ENCODE measurements around the gene TRPM3. TPM values are rescaled to one million over a fixed set of nuclear protein-coding genes. Genes with fewer than 3 reads are reported as not detected.

The TRPM3 gene
- total RNA-seq, 8 experiments from 2014 or later = 0.09 to 2.3 (median 1.4) TPM

DNA sequence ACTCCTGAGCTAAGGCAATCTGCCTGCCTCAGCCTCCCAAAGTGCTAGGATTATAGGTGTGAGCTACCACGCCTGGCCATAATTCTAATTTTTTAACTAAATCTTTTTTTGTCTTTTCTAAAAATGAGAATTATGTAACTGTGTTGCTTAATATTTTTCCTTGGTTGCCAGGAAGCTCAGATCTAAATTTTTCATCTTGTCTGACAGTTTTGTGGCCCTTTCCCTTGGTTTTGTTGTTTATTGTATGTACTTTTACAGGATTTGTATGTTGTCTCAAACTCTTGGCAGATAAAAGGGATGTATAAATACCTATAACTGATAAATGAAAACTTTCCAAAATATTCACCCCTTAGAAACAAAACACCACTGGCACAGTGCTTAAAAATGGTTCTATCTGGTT is 618.7 kb downstream of the TRPM3 start:
- ATAC-seq (replicated peaks in 6 of 8) = no peak
- in situ Hi-C loops (cut with MboI; ENCODE audit: low pct_unique_long_range_greater_than_20kb in 2 of 9, low sequenced_read_pairs in 9 of 9, unreplicated experiment in 9 of 9) = no loop called here
- Histone ChIP-seq H3K4me3 (no peak overlapping the region), H3K27ac (no peak overlapping the region), H3K4me1 (replicated peaks in 1 of 2) (no peaks in the 10 kb centered on the region)
- WGBS, 10 experiments = 38 to 100% (median 75%) methylated on average over 1 of the region's 1 CpG; no CpG with 5 or more reads in 3 of the 10 experiments

DNA sequence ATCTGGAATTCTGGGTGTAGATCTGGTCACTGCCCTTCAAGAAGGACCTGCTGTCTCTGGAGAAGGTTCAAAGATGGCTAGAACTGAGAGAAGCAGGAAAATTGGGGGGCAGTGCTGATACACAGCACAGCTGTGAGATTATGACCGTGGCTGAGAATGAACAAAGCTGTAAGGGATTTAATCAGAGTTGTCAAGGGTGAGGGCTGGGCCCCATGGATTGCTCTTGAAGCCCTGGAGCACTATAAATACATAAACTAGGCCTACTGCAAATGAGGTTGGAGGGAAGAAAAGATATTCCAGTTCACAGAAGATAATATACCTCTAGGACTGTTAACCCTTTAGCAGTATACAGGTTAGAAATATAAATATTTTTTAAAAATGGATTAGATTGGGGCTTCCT is 620.6 kb downstream of the TRPM3 start:
- 11 to 78% (median 20%) methylated on average over 1 of the region's 1 CpG; no CpG with 5 or more reads in 5 of the 10 experiments for WGBS, 10 experiments
- no peak overlapping the region for H3K27ac ChIP-seq
- H3K4me1 ChIP-seq (replicated peaks in 1 of 2) = no peaks in the 10 kb centered on the region
- in situ Hi-C loops (cut with MboI; ENCODE audit: low pct_unique_long_range_greater_than_20kb in 2 of 9, low sequenced_read_pairs in 9 of 9, unreplicated experiment in 9 of 9) = no loop called here
- no peak overlapping the region for H3K4me3 ChIP-seq
- peak in 3 of 8 experiments; percentile 41 to 83 (median 71) for ATAC-seq (replicated peaks in 6 of 8)

DNA sequence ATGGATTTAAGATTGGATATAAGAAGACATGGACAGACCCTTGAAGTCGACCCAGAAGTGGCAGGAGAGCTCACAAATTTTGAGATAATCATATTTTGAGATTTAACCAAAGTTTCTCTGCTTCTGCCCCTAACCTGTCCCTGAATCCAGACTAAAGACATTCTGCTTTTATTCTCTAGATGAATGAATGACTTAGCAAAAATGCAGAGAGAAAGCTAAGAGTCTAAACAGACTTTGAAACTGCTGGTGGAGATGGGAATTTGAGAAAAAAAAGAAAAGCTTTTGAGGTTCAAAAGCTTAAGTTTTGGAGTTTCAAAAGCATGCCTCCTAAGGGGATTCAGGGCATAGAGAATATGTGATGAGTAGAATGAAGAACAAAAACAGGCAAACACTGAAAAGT is 621.8 kb downstream of the TRPM3 start:
- Histone ChIP-seq H3K27ac (no peak overlapping the region), H3K4me1 (replicated peaks in 1 of 2) (no peaks in the 10 kb centered on the region), H3K4me3 (no peak overlapping the region)
- in situ Hi-C loops (cut with MboI; ENCODE audit: low pct_unique_long_range_greater_than_20kb in 2 of 9, low sequenced_read_pairs in 9 of 9, unreplicated experiment in 9 of 9) = loop anchor here in 2 of 9 experiments (25.0 kb wide), 3 partner anchors 88 to 137 kb away; no protein-coding TSS in a partner anchor
- 0 to 89% (median 60%) methylated on average over 1 of the region's 1 CpG; no CpG with 5 or more reads in 2 of the 10 experiments for WGBS, 10 experiments
- no peak for ATAC-seq (replicated peaks in 6 of 8)

DNA sequence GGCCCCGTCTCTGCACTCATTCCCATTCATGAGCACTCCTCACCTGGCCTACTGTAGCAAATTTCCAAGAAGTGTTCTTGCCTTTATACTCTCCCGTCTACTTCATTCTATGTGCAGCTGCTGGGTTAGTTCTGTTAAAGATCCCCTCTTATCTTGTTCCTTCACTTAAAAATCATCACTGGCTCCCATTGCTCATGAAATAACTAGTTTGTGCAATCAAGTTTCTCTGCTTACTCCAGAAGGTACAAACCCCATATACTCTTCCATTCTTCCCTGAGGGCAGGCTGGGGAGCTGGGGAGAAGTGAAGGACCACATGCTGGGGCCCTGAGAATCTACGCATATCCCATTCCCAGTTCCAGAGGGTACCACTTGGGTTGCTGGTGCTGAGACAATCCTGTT is 622.6 kb downstream of the TRPM3 start:
- H3K4me1 ChIP-seq (replicated peaks in 1 of 2) = no peaks in the 10 kb centered on the region
- ATAC-seq (replicated peaks in 6 of 8) = no peak
- in situ Hi-C loops (cut with MboI; ENCODE audit: low pct_unique_long_range_greater_than_20kb in 2 of 9, low sequenced_read_pairs in 9 of 9, unreplicated experiment in 9 of 9) = loop anchor here in 2 of 9 experiments (25.0 kb wide), 3 partner anchors 88 to 137 kb away; no protein-coding TSS in a partner anchor
- no peak overlapping the region for H3K4me3 ChIP-seq
- no peak overlapping the region for H3K27ac ChIP-seq
- WGBS, 10 experiments = 50 to 100% (median 93%) methylated on average over 1 to 2 of the region's 3 CpGs; no CpG with 5 or more reads in 3 of the 10 experiments

DNA sequence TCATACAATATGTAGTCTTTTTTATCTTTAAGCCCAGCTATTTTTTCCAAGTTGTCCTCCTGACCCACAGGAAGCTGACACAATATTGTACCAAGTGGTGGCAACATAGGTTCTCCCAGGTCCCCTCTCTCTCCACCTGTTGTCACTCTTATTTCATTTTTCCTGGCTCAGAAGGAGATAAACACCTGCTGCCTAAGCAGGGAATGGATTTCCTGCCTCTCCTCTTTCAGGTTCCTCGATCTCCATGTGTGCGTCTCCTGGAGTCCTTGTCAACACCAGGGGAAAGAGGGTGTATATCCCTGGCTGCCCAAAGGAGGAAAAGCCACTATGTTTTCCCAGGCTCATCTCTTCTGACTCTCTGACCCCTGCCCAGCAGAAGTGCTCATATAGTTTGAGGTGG is 625.2 kb downstream of the TRPM3 start:
- Histone ChIP-seq H3K27ac (no peak overlapping the region), H3K4me3 (no peak overlapping the region), H3K4me1 (replicated peaks in 1 of 2) (peaks cover 0 to 2% of the 10 kb centered on the region in 2 donors)
- in situ Hi-C loops (cut with MboI; ENCODE audit: low pct_unique_long_range_greater_than_20kb in 2 of 9, low sequenced_read_pairs in 9 of 9, unreplicated experiment in 9 of 9) = loop anchor here in 2 of 9 experiments (25.0 kb wide), 3 partner anchors 91 to 134 kb away; no protein-coding TSS in a partner anchor
- ATAC-seq (replicated peaks in 6 of 8) = no peak
- WGBS, 10 experiments = 80 to 100% (median 86%) methylated on average over 1 to 2 of the region's 2 CpGs; no CpG with 5 or more reads in 5 of the 10 experiments

DNA sequence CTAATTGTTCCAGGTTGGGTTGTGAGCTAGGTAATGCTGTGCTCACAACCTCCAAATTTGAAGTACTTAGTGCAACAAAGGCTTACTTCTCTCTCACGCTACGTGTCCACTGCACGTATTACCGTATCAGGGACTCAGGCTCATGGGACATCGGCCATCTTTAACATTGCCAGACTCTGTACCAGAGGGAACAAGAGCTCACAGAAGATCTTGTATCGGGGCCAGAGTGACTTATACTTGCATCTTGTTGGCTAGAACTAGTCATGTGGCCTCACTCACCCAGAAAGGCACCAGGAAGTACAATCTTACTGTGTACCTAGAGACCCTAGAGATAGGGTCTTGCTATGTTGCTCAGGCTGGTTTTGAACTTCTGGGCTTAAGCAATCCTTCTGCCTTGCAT is 625.9 kb downstream of the TRPM3 start:
- in situ Hi-C loops (cut with MboI; ENCODE audit: low pct_unique_long_range_greater_than_20kb in 2 of 9, low sequenced_read_pairs in 9 of 9, unreplicated experiment in 9 of 9) = loop anchor here in 2 of 9 experiments (25.0 kb wide), 3 partner anchors 92 to 133 kb away; no protein-coding TSS in a partner anchor
- WGBS, 10 experiments = 40 to 100% (median 99%) methylated on average over 2 to 6 of the region's 6 CpGs; no CpG with 5 or more reads in 4 of the 10 experiments
- Histone ChIP-seq H3K4me1 (replicated peaks in 1 of 2) (peaks cover 0 to 3% of the 10 kb centered on the region in 2 donors), H3K27ac (no peak overlapping the region), H3K4me3 (no peak overlapping the region)
- no peak for ATAC-seq (replicated peaks in 6 of 8)

DNA sequence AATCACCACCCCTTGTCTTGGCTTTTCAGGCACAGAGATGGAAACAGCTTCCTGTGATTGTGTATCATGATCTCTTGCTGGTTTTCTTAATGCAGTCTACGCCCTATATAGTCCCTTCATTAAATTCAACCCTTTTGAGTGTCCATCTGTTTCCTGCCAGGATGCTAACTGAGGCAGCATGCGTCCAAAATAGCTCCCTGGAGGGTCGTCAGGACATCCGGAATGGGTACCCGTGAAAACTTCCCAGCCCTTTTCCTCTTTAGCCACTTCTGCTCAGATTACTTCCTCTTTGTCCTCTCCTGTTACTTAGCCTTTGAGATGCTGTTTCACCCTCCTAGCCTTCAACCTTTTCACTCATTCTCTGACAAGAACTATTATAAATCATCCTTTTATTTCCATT is 627.2 kb downstream of the TRPM3 start:
- no peak for ATAC-seq (replicated peaks in 6 of 8)
- H3K4me3 ChIP-seq = no peak overlapping the region
- WGBS, 10 experiments = 60 to 94% (median 83%) methylated on average over 3 to 5 of the region's 5 CpGs; no CpG with 5 or more reads in 4 of the 10 experiments
- no peak overlapping the region for H3K27ac ChIP-seq
- in situ Hi-C loops (cut with MboI; ENCODE audit: low pct_unique_long_range_greater_than_20kb in 2 of 9, low sequenced_read_pairs in 9 of 9, unreplicated experiment in 9 of 9) = loop anchor here in 2 of 9 experiments (25.0 kb wide), 3 partner anchors 93 to 132 kb away; no protein-coding TSS in a partner anchor
- H3K4me1 ChIP-seq (replicated peaks in 1 of 2) = peaks cover 0 to 3% of the 10 kb centered on the region in 2 donors

DNA sequence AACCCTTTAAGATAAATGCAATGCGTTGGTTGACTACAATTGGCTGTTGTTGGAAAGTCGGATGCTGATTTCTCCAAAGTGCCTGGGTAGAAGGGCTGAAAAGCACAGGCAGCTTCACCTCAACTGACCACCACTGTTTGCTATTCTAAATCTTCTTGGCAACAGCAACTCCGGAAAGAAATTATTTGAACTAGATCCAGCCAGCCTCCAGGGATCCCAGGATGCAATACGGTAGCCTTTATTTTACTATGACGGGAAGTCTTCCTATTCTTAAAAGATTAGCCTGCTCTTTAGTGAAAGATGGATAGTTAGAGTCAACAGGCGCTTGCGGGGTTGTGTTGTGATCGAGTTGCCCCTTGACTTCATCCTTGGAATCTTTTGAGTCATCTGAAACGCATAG is 628.4 kb downstream of the TRPM3 start:
- H3K4me1 ChIP-seq (replicated peaks in 1 of 2) = peaks cover 0 to 3% of the 10 kb centered on the region in 2 donors
- in situ Hi-C loops (cut with MboI; ENCODE audit: low pct_unique_long_range_greater_than_20kb in 2 of 9, low sequenced_read_pairs in 9 of 9, unreplicated experiment in 9 of 9) = loop anchor here in 2 of 9 experiments (25.0 kb wide), 3 partner anchors 94 to 131 kb away; no protein-coding TSS in a partner anchor
- WGBS, 10 experiments = 72 to 98% (median 84%) methylated on average over 1 to 9 of the region's 9 CpGs; no CpG with 5 or more reads in 2 of the 10 experiments
- ATAC-seq (replicated peaks in 6 of 8) = peak in 1 of 8 experiments; percentile 66
- no peak overlapping the region for H3K27ac ChIP-seq
- H3K4me3 ChIP-seq = no peak overlapping the region

DNA sequence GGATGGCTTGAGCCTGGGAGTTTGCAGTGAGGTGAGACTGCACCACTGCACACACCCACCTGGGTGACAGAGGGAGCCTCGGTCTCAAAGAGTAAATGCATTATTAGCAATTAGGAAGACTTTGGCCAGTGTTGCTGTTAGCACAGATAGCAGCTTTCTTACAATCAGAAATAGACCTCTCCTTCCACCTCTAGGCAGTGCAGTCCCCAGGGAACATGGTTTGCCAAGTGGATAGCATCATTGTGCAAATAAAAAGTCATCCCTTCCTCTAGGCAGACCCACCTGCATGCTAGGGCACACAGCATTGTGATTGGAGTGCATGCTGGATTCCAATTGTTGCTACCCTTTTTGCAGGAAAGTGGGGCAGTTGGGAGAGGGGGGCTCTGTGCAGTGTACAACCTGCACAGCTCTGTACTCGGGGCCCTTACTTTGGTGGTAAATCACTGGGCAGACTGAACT is 629.1 kb downstream of the TRPM3 start:
- peak in 2 of 8 experiments; percentile 22 to 78 for ATAC-seq (replicated peaks in 6 of 8)
- H3K27ac ChIP-seq = no peak overlapping the region
- H3K4me1 ChIP-seq (replicated peaks in 1 of 2) = peaks cover 0 to 3% of the 10 kb centered on the region in 2 donors
- no peak overlapping the region for H3K4me3 ChIP-seq
- in situ Hi-C loops (cut with MboI; ENCODE audit: low pct_unique_long_range_greater_than_20kb in 2 of 9, low sequenced_read_pairs in 9 of 9, unreplicated experiment in 9 of 9) = loop anchor here in 2 of 9 experiments (25.0 kb wide), 3 partner anchors 95 to 130 kb away; no protein-coding TSS in a partner anchor
- WGBS, 10 experiments = 80 to 100% (median 80%) methylated on average over 1 of the region's 2 CpGs; no CpG with 5 or more reads in 7 of the 10 experiments

DNA sequence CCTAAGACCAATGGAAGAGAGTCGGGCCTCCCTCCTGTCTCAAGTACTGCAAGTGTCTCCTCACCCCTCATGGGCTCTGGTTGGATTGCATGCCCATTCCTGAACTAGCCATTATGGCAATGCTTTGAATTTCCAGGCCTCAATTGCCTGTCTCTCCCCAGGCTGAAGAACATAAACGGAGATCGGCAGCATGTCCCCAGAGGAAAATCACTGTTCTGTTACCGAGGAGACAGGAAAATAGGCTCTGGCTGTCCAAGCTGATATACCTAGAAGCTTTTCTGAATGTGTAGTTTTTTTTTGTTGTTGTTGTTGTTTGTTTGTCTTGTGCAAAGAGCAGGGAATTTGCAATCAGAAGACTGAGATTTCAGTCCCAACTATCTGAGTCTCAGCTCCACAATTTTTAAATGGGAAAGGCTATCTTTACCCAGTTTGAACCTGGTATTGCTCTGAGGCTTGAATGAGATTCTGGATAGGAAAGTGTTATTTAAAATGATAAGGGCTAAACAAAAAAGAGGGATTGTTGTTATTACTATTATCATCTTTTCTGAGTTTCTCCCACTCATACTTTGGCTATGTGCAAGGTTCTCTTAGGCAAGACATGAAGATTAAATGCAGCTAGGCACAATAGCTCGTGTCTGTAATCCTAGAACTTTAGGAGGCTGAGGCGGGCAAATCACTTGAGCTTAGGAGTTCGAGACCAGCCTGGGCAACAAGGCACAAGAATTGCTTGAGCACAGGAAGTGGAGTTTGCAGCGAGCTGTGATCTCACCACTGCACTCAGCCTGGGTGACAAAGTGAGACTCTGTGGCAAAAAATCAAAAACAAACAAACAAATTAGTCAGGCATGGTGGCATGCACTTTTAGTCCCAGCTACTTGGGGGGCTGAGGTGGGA is 629.7 kb downstream of the TRPM3 start:
- in situ Hi-C loops (cut with MboI; ENCODE audit: low pct_unique_long_range_greater_than_20kb in 2 of 9, low sequenced_read_pairs in 9 of 9, unreplicated experiment in 9 of 9) = loop anchor here in 2 of 9 experiments (25.0 kb wide), 3 partner anchors 96 to 129 kb away; no protein-coding TSS in a partner anchor
- Histone ChIP-seq H3K4me3 (no peak overlapping the region), H3K4me1 (replicated peaks in 1 of 2) (peaks cover 0 to 3% of the 10 kb centered on the region in 2 donors), H3K27ac (no peak overlapping the region)
- ATAC-seq (replicated peaks in 6 of 8) = peak in 1 of 8 experiments; percentile 15
- 26 to 88% (median 73%) methylated on average over 2 to 8 of the region's 8 CpGs; no CpG with 5 or more reads in 1 of the 10 experiments for WGBS, 10 experiments

DNA sequence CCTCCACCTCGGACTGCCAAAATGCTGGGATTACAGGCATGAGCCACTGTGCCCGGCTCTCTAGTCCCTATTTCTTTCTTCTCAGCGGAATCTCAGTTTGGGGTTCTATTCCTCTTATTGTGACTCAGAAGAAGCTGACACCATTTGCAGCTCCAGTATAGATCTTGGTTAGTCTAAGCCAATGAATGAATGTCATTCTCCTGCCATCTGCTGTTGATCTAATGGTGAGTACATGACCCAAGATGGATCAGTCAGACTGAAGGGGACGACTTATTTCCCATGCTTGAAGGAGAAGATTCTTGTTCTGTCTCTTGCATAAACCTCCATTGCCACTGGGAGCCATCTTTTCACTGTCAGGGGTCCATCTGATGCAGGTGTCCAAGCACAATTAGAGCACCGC is 630.9 kb downstream of the TRPM3 start:
- no peak for ATAC-seq (replicated peaks in 6 of 8)
- WGBS, 10 experiments = 50 to 100% (median 80%) methylated on average over 1 to 4 of the region's 5 CpGs; no CpG with 5 or more reads in 2 of the 10 experiments
- no peak overlapping the region for H3K4me3 ChIP-seq
- no peak overlapping the region for H3K27ac ChIP-seq
- in situ Hi-C loops (cut with MboI; ENCODE audit: low pct_unique_long_range_greater_than_20kb in 2 of 9, low sequenced_read_pairs in 9 of 9, unreplicated experiment in 9 of 9) = loop anchor here in 2 of 9 experiments (25.0 kb wide), 3 partner anchors 97 to 128 kb away; no protein-coding TSS in a partner anchor
- peaks cover 0 to 3% of the 10 kb centered on the region in 2 donors for H3K4me1 ChIP-seq (replicated peaks in 1 of 2)

DNA sequence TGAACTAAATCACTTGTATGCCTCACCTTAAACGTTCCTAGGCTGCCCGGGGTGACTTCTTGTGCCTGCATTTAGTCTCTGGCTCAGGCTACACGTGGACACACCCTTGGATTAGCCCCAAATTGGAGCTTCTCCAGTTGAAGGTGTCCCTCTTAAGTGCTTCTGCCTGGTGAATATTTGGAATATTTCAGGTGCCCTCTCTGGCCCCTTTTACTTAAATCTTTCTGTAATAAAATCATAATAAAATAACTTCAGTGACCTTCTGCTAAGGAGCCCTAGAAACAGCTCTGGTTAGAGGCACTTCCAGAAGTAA is 632.7 kb downstream of the TRPM3 start:
- in situ Hi-C loops (cut with MboI; ENCODE audit: low pct_unique_long_range_greater_than_20kb in 2 of 9, low sequenced_read_pairs in 9 of 9, unreplicated experiment in 9 of 9) = loop anchor here in 2 of 9 experiments (10.0 to 25.0 kb wide), 4 partner anchors 64 to 126 kb away; no protein-coding TSS in a partner anchor
- 9 to 60% (median 26%) methylated on average over 1 to 3 of the region's 3 CpGs; no CpG with 5 or more reads in 5 of the 10 experiments for whole genome bisulfite sequencing, 10 experiments
- no peak overlapping the region for H3K4me3 ChIP-seq
- H3K4me1 ChIP-seq (replicated peaks in 1 of 2) = peaks cover 0 to 3% of the 10 kb centered on the region in 2 donors
- ATAC-seq (replicated peaks in 6 of 8) = peak in 1 of 8 experiments; percentile 34
- no peak overlapping the region for H3K27ac ChIP-seq
